GM18498 (cell line): ENCODE results near the gene MARS1.

Experiments used
- ATAC-seq: cut with Tn5 transposase; IDR thresholded peaks from one replicate; pipeline ENCODE4 v1.9.1; 2021; ENCODE audit warnings: mild to moderate bottlenecking, moderate library complexity; ENCODE audit not compliant: unreplicated experiment

Gene MARS1

GRCh38 chr12:57526477-57527126, 38.7 kb downstream of the MARS1 start:
- no peak for ATAC-seq

GRCh38 chr12:57527184-57527583, 39.3 kb downstream of the MARS1 start:
- ATAC-seq, result no peak

- no peak for ATAC-seq
These were observed 40.3 kb downstream of the MARS1 start for GRCh38 chr12:57528176-57528575.

- ATAC-seq, result no peak
These were observed 41.1 kb downstream of the MARS1 start for GRCh38 chr12:57528831-57529555.

- no peak for ATAC-seq
These were observed 42.0 kb downstream of the MARS1 start for GRCh38 chr12:57529831-57530230.

GRCh38 chr12:57530396-57531142, 42.7 kb downstream of the MARS1 start:
- ATAC-seq, result no peak

GRCh38 chr12:57531836-57532235, 44.0 kb downstream of the MARS1 start:
- ATAC-seq, result no peak

- ATAC-seq, result no peak
These were observed 45.2 kb downstream of the MARS1 start for GRCh38 chr12:57533108-57533507.

- ATAC-seq, result no peak
These were observed 46.4 kb downstream of the MARS1 start for GRCh38 chr12:57534250-57534649.

GRCh38 chr12:57534991-57535543, 47.2 kb downstream of the MARS1 start:
- no peak for ATAC-seq

- no peak for ATAC-seq
These were observed 48.1 kb downstream of the MARS1 start for GRCh38 chr12:57535764-57536596.

GRCh38 chr12:57536597-57536942, 48.7 kb downstream of the MARS1 start:
- no peak for ATAC-seq

- no peak for ATAC-seq
These were observed 51.4 kb downstream of the MARS1 start for GRCh38 chr12:57539134-57539768.

GRCh38 chr12:57541001-57541400, 53.1 kb downstream of the MARS1 start:
- ATAC-seq, result no peak

GRCh38 chr12:57541717-57542116, 53.8 kb downstream of the MARS1 start:
- no peak for ATAC-seq

GRCh38 chr12:57543581-57543980, 55.7 kb downstream of the MARS1 start:
- ATAC-seq, result no peak

GRCh38 chr12:57545809-57546437, 58.1 kb downstream of the MARS1 start:
- ATAC-seq, result no peak

GRCh38 chr12:57546438-57547287, 58.8 kb downstream of the MARS1 start, which contains the start of gene DCTN2:
TSS of gene DCTN2 (minus strand) at chr12:57547192. CDS start at chr12:57547063, 129 bp downstream.
- ATAC-seq, result peak; percentile 98
